Endothelial cell of umbilical vein (primary cell): ENCODE results near the gene SLC4A1AP. TPM values are rescaled to one million over a fixed set of nuclear protein-coding genes. Genes with fewer than 3 reads are reported as not detected.
A peak's percentile ranks its signal among the peaks of the same experiment; 100 is the strongest.

Source experiments
- BruUV-seq: library from RNA; stranded (reverse); fragments of 400-500 nt; replicated peaks from 2 replicates; lab custom pipeline; 2021; lab: Mats Ljungman, UMichigan
- CTCF ChIA-PET: fragments of 300-600, 350-600 bp; sonication (Branson Sonifier 250); formaldehyde crosslinking; loops from one replicate; lab custom pipeline; 2021; ENCODE audit warnings: antibody characterized with exemption, inconsistent platforms; lab: Charles Lee
- POLR2A ChIA-PET: fragments of 300-600, 350-600 bp; sonication (Branson Sonifier 250); formaldehyde crosslinking; loops from one replicate; lab custom pipeline; 2021; ENCODE audit warnings: antibody characterized with exemption, inconsistent platforms; lab: Charles Lee
- DNase-seq: peaks from one replicate; pipeline ENCODE4 v3.0.0-alpha.2; 2011; ENCODE audit warnings: low read depth, low spot score
- FAIRE-seq: peaks from 2 replicates; lab custom pipeline; 2011; peaks lifted over from hg19 to GRCh38; lab: Jason Lieb, UNC
- H2AFZ ChIP-seq: 2 replicates; pipeline ENCODE4 v1.6.0; 2012; ENCODE audit warnings: low read depth, low read length, control low read depth, inconsistent platforms
- H3K27ac ChIP-seq: 2 replicates; pipeline ENCODE4 v1.5.1; 2011; ENCODE audit warnings: low read depth, mild to moderate bottlenecking, control low read depth, low read length, moderate library complexity; ENCODE audit not compliant: insufficient read depth
- H3K27me3 ChIP-seq, 2 experiments: 2 replicates each; pipeline versions ENCODE4 v1.6.0 to v1.6.1; 2011; ENCODE audit warnings: low read length in 2 of 2, mixed read lengths in 1 of 2; ENCODE audit not compliant: control insufficient read depth in 2 of 2, insufficient read depth in 2 of 2
- H3K36me3 ChIP-seq, 2 experiments: 2 replicates in 1 of 2; 3 replicates in 1 of 2; pipeline ENCODE4 v1.5.1; 2011; ENCODE audit warnings: low read length in 2 of 2, mild to moderate bottlenecking in 1 of 2, moderate library complexity in 1 of 2; ENCODE audit not compliant: control insufficient read depth in 2 of 2, insufficient read depth in 2 of 2; ENCODE audit errors: extremely low read depth in 1 of 2
- H3K4me1 ChIP-seq: 3 replicates; pipeline ENCODE4 v1.5.1; 2011; ENCODE audit warnings: mild to moderate bottlenecking, low read length; ENCODE audit not compliant: control insufficient read depth, insufficient read depth; ENCODE audit errors: extremely low read depth
- H3K4me2 ChIP-seq: 2 replicates; pipeline ENCODE4 v1.6.1; 2011; ENCODE audit warnings: low read length, control low read depth, mixed read lengths; ENCODE audit not compliant: insufficient read depth
- H3K4me3 ChIP-seq, 3 experiments: fragments of 200-600 bp in 1 of 3; sonication (generic), shearing (Covaris generic) in 1 of 3; replicated peaks in 1 of 3; 2 replicates each; pipeline ENCODE4 v1.5.1; 2011 to 2016; ENCODE audit warnings: control low read depth in 3 of 3, low read length in 3 of 3, mild to moderate bottlenecking in 2 of 3, inconsistent platforms in 1 of 3, low read depth in 1 of 3, moderate library complexity in 1 of 3; ENCODE audit not compliant: insufficient read depth in 1 of 3
- H3K79me2 ChIP-seq: 2 replicates; pipeline ENCODE4 v1.6.0; 2012; ENCODE audit warnings: low read length, inconsistent platforms; ENCODE audit not compliant: control insufficient read depth, insufficient read depth
- H3K9ac ChIP-seq: replicated peaks from 2 replicates; pipeline ENCODE3; 2011; ENCODE audit warnings: low read length, control low read depth; ENCODE audit not compliant: insufficient read depth; ENCODE audit errors: extremely low read depth
- H3K9me1 ChIP-seq: replicated peaks from 3 replicates; pipeline ENCODE4 v1.6.0; 2011; ENCODE audit warnings: mild to moderate bottlenecking, low read length; ENCODE audit not compliant: control insufficient read depth, insufficient read depth; ENCODE audit errors: extremely low read depth
- H3K9me3 ChIP-seq: replicated peaks from 2 replicates; pipeline ENCODE4 v1.5.1; 2012; ENCODE audit warnings: low read length, inconsistent platforms; ENCODE audit not compliant: control insufficient read depth, insufficient read depth
- H4K20me1 ChIP-seq: replicated peaks from 2 replicates; pipeline ENCODE3; 2011; ENCODE audit warnings: mild to moderate bottlenecking, low read length; ENCODE audit not compliant: control insufficient read depth, insufficient read depth; ENCODE audit errors: extremely low read depth
- EZH2 ChIP-seq: IDR thresholded peaks from 2 replicates; pipeline ENCODE4 v1.6.1; 2012; ENCODE audit warnings: borderline replicate concordance, low read depth, mild to moderate bottlenecking, moderate library complexity, low read length, inconsistent platforms; ENCODE audit not compliant: severe bottlenecking
- FOS ChIP-seq: IDR thresholded peaks from 2 replicates; pipeline ENCODE4 v1.6.1; 2011; ENCODE audit warnings: mild to moderate bottlenecking, low read length, moderate library complexity, borderline replicate concordance; ENCODE audit not compliant: insufficient read depth
- GATA2 ChIP-seq: IDR thresholded peaks from 2 replicates; pipeline ENCODE4 v1.7.0; 2011; ENCODE audit warnings: low read depth, mild to moderate bottlenecking, moderate library complexity, mixed read lengths, low read length; ENCODE audit not compliant: insufficient read length, insufficient read depth
- JUN ChIP-seq: IDR thresholded peaks from 2 replicates; pipeline ENCODE4 v1.6.1; 2011; ENCODE audit warnings: borderline replicate concordance, low read depth; ENCODE audit not compliant: insufficient read length, insufficient read depth
- MYC ChIP-seq: IDR thresholded peaks from one replicate; pipeline ENCODE4 v1.6.1; 2011; ENCODE audit warnings: mild to moderate bottlenecking, low read depth, low read length
- POLR2A ChIP-seq: IDR thresholded peaks from 2 replicates; pipeline ENCODE4 v1.6.1; 2012; ENCODE audit warnings: low read depth, mild to moderate bottlenecking, control low read depth, low read length
- POLR2AphosphoS5 ChIP-seq: IDR thresholded peaks from 2 replicates; pipeline ENCODE4 v1.6.1; 2012; ENCODE audit warnings: low read depth, mild to moderate bottlenecking, control low read depth, low read length, moderate library complexity; ENCODE audit not compliant: insufficient read depth
- dilution Hi-C: fragments of 300-500 bp; cut with MboI; formaldehyde crosslinking; loops from one replicate; pipeline ENCODE4 v1.15.0; 2019; ENCODE audit warnings: low sequenced_read_pairs; ENCODE audit not compliant: extremely low pct_ligation_motif_present
- intact Hi-C: fragments of 100-400 bp; cut with micrococcal nuclease; formaldehyde crosslinking; loops from one replicate; pipeline ENCODE4 v1.10.0; 2022
- polyA plus RNA-seq, 4 experiments: library from polyadenylated mRNA; depleted of rRNA in 3 of 4; stranded (reverse) in 3 of 4; unstranded in 1 of 4; fragments of >200 nt; gene quantifications; 2 replicates each; pipeline versions ENCODE4 v1.2.1 to v1.2.3, GENCODE V29; 2011 to 2012; ENCODE audit warnings: missing spikeins in 1 of 4
- total RNA-seq: library from RNA; stranded (reverse); gene quantifications from 2 replicates; pipeline ENCODE4 v1.2.3, GENCODE V29; 2021
- TF ChIP-seq, protein P1 (sequence below): IDR thresholded peaks from 2 replicates; pipeline ENCODE4 v1.6.1; 2011; ENCODE audit not compliant: insufficient read depth, insufficient read length
- TF ChIP-seq, protein P2 (sequence below), 2 donors: IDR thresholded peaks; 1 replicate in 1 of 2; 2 replicates in 1 of 2; pipeline ENCODE4 v1.5.1; 2011; ENCODE audit warnings: low read length in 2 of 2, mild to moderate bottlenecking in 2 of 2, moderate library complexity in 2 of 2, control low read depth in 1 of 2, inconsistent platforms in 1 of 2, low read depth in 1 of 2; ENCODE audit not compliant: insufficient read depth in 1 of 2; ENCODE audit errors: extremely low read depth in 1 of 2

Gene SLC4A1AP
- total and polyA plus RNA-seq, 2 donors (not counting 3 experiments of a cell fraction or from before 2014, with no cell fraction given): 9.5 to 28.4 TPM

DNA sequence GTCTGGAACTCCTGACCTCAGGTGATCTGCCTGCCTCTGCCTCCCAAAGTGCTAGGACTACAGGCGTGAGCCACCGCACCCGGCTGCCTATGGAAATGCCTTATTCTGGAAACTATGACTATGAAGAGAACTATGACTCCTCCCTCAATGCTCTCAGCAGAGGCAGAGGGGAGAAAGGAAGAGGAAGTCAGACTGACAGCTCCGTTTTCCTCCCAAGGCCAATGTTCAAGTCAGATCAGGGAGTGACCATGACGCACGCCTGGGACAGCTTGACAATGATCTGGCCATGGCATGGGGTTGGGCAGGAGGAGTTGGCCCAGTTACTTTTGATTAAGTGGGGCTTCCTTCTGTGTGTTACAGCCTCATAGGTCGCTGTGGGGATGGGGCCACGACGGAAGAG lies 63.6 kb downstream of the SLC4A1AP start:
- no peaks in the 10 kb centered on the region for H3K36me3 ChIP-seq
- dilution Hi-C loops (loop anchor here (25.0 kb wide), 1 partner anchor 685 kb away; no protein-coding TSS in a partner anchor), intact Hi-C loops (no loop called here)
- TF ChIP-seq FOS (peak; percentile 8), JUN (peak; percentile 38), POLR2A (no peak), MYC (no peak)
- TF ChIP-seq, protein P1, sequence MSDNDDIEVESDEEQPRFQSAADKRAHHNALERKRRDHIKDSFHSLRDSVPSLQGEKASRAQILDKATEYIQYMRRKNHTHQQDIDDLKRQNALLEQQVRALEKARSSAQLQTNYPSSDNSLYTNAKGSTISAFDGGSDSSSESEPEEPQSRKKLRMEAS: no peak
- no peaks in the 10 kb centered on the region for H3K27me3 ChIP-seq
- FAIRE-seq: peak; percentile 87
- H3K9me1 ChIP-seq: no peaks in the 10 kb centered on the region
- DNase-seq: peak; percentile 58
- no peak overlapping the region for H3K4me2 ChIP-seq
- no peak overlapping the region for H3K9ac ChIP-seq
- H4K20me1 ChIP-seq: no peaks in the 10 kb centered on the region
- no TSS peak for BruUV-seq
- H3K9me3 ChIP-seq: no peaks in the 10 kb centered on the region
- no peaks in the 10 kb centered on the region for H3K79me2 ChIP-seq
- H2AFZ ChIP-seq: peak overlapping the region; percentile 49
- H3K4me3 ChIP-seq: no peak overlapping the region
- H3K27ac ChIP-seq: peak overlapping the region; percentile 23
- ChIA-PET CTCF (interaction anchor here (1.2 kb wide), 1 partner anchor 45 kb away, joined by 3 read pairs; no protein-coding TSS in a partner anchor), POLR2A (no interaction called here)
- peaks cover 13% of the 10 kb centered on the region for H3K4me1 ChIP-seq

DNA sequence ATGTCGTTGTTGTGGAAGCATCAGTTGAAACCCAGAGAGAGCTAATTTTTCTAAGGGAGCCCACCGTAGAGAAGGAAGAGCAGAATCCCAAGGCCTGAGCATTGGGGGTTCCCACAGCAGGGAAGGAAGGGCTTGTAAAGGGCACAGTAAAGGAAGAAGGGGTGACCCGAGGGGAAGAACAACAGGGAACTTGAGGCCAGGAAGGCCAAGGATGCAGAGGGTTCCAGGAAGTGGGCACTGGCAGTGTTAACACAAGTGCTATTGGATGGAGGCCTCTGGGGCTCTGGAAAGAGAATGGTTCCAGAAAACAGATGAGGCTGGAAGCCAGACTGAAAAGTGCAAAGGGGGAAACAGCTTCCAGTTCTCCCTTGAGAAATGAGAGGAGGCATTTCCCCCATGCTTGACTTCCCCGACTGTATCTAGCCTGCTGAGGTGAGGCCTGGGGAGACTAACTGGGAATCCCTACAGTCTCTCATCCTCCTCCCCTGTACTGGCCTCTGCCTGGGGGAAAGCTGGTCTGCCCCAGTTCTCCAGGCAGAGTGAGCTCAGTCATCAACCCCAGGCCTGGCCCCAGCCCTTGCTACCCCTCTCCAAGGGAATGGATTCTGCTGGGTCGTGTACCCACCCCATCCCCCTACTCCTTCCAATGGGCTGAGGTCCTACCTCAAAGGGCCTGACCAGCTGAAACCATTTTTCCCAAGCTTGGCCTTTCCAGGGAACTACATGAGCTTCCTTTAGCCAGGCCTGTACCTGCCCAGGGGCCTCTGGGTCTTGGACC lies 64.6 kb downstream of the SLC4A1AP start:
- Histone ChIP-seq H4K20me1 (no peaks in the 10 kb centered on the region), H3K9me3 (no peaks in the 10 kb centered on the region), H3K4me2 (no peak overlapping the region), H3K9ac (no peak overlapping the region), H3K27ac (no peak overlapping the region), H3K4me3 (no peak overlapping the region), H3K27me3 (no peaks in the 10 kb centered on the region), H3K36me3 (no peaks in the 10 kb centered on the region), H3K9me1 (no peaks in the 10 kb centered on the region), H3K79me2 (no peaks in the 10 kb centered on the region), H2AFZ (peak overlapping the region; percentile 18), H3K4me1 (peaks cover 13% of the 10 kb centered on the region)
- FAIRE-seq (no peak), DNase-seq (no peak)
- TF ChIP-seq, protein P1: no peak
- TF ChIP-seq JUN (no peak), GATA2 (no peak), POLR2A (no peak), MYC (no peak), FOS (no peak), EZH2 (no peak), POLR2AphosphoS5 (no peak)
- TF ChIP-seq, protein P2, sequence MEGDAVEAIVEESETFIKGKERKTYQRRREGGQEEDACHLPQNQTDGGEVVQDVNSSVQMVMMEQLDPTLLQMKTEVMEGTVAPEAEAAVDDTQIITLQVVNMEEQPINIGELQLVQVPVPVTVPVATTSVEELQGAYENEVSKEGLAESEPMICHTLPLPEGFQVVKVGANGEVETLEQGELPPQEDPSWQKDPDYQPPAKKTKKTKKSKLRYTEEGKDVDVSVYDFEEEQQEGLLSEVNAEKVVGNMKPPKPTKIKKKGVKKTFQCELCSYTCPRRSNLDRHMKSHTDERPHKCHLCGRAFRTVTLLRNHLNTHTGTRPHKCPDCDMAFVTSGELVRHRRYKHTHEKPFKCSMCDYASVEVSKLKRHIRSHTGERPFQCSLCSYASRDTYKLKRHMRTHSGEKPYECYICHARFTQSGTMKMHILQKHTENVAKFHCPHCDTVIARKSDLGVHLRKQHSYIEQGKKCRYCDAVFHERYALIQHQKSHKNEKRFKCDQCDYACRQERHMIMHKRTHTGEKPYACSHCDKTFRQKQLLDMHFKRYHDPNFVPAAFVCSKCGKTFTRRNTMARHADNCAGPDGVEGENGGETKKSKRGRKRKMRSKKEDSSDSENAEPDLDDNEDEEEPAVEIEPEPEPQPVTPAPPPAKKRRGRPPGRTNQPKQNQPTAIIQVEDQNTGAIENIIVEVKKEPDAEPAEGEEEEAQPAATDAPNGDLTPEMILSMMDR (IDR thresholded peaks at IDR 0.05; ENCODE audit: extremely low read depth in 1 of 2, insufficient read depth in 1 of 2, low read depth in 1 of 2, low read length in 2 of 2): no peak
- dilution Hi-C loops (loop anchor here (25.0 kb wide), 1 partner anchor 684 kb away; no protein-coding TSS in a partner anchor), intact Hi-C loops (no loop called here)
- BruUV-seq: no TSS peak
- CTCF ChIA-PET: interaction anchor here (1.2 kb wide), 1 partner anchor 8 kb away, joined by 5 read pairs; no protein-coding TSS in a partner anchor
- POLR2A ChIA-PET: no interaction called here
